HepG2 (cell line): ENCODE results near the gene OBI1.

ENCODE experiments used
- AGO1 ChIP-seq: fragments of 200-400 bp; formaldehyde crosslinking; IDR thresholded peaks from 2 replicates; pipeline ENCODE4 v1.6.1; 2017; ENCODE audit warnings: mild to moderate bottlenecking, low read depth, low read length, moderate library complexity; ENCODE audit not compliant: poor library complexity, severe bottlenecking
- DNMT1 ChIP-seq: sonication (generic); formaldehyde crosslinking; IDR thresholded peaks from 2 replicates; pipeline ENCODE4 v1.5.1; 2020; ENCODE audit warnings: mild to moderate bottlenecking, missing genetic modification reagents
- EZH2 ChIP-seq: conservative IDR thresholded peaks from 2 replicates; pipeline ENCODE4 v1.6.1; 2012; ENCODE audit warnings: mild to moderate bottlenecking, low read depth, low read length, moderate library complexity
- IKZF4 ChIP-seq: sonication (generic); formaldehyde crosslinking; IDR thresholded peaks from 2 replicates; pipeline ENCODE4 v1.5.1; 2020; ENCODE audit warnings: borderline replicate concordance, mild to moderate bottlenecking, low read depth, missing genetic modification reagents; ENCODE audit errors: not compliant biosample characterization
- NR2C2 ChIP-seq: sonication (generic); formaldehyde crosslinking; IDR thresholded peaks from 2 replicates; pipeline ENCODE4 v1.4.0; 2020; ENCODE audit warnings: missing genetic modification reagents, mild to moderate bottlenecking, moderate library complexity, borderline replicate concordance
- POLR2AphosphoS5 ChIP-seq: IDR thresholded peaks from 2 replicates; pipeline ENCODE4 v1.6.1; 2012; ENCODE audit warnings: low read depth, low read length

DNA sequence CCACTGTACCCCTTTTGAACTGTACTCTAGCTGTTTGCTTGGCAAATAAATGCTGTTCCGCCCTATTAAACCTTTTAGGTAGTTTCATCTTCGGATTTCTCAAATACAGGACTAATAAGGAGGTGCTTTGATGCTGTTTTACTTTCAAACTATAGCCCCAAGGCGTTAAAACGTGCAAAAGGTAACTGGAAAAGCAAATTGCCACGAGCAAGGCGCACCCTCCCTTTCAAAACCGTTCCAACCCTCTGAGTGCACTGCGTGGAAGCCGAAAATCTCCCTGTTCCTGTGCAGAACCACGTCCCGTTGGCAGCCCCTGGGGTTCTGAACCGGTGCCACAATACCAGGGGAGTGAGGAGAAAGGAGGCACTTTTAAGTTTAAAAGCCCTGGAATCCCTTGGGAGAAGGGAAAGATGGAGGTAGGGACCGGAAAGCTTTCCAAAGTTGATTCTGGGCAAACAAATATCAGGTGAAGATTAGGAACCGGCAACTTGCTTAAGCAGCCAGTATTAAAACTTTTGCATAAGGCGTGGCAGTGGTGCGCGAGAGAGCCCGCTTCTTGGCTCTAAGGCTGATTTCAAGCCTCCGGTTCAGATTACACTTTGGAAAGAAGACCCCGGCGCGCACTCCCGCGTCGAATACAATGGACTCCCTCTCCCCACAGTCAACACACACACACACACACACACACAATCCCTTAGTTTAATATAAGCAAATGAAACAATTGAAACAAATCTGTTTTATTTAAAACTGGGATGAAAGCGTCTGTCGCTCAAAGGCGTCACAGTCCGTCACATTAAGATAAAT, 65.1 kb downstream of the OBI1 start:
- TF ChIP-seq DNMT1 (CRISPR knock-in tag) (no peak), EZH2 (no peak), AGO1 (no peak), IKZF4 (CRISPR knock-in tag) (no peak), POLR2AphosphoS5 (no peak), NR2C2 (CRISPR knock-in tag) (no peak)
